Measurements from ENCODE around the gene CKAP2L.

Gene CKAP2L

DNA sequence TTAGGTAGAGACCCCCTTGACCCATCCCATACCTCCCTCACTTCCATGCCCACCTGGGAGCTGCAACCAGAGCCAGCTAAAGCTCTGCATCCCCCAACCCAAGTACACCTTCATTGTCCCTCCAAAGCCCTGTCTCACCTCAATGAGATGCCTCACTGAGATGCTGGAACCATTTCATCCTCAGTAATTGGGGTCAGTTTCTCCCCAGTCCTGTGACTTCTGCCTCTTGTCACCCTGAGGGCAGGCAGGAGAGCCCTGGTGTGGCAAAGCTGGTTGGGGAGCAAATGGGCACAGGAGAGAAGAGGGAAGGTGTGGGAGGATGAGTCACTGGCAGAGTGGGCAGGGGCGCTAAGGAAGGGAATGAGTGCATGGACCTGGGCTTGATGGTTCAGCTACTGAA, 71.5 kb downstream of the CKAP2L start:
- Histone ChIP-seq H3K9me3 (no peaks in the 10 kb centered on the region), H3K4me1 (ENCODE audit: control insufficient read depth in 1 of 2, insufficient read depth in 1 of 2, low read depth in 1 of 2, low read length in 1 of 2) (peaks cover 35 to 38% of the 10 kb centered on the region in 2 experiments), H3K36me3 (no peaks in the 10 kb centered on the region), H3K27ac (peak overlapping the region; percentile 83), H3K27me3 (no peaks in the 10 kb centered on the region), H3K4me3 (ENCODE audit: low read depth in 1 of 2, low read length in 1 of 2) (peak overlapping the region in 1 of 2 experiments; percentile 21)
- TF ChIP-seq, protein P1, sequence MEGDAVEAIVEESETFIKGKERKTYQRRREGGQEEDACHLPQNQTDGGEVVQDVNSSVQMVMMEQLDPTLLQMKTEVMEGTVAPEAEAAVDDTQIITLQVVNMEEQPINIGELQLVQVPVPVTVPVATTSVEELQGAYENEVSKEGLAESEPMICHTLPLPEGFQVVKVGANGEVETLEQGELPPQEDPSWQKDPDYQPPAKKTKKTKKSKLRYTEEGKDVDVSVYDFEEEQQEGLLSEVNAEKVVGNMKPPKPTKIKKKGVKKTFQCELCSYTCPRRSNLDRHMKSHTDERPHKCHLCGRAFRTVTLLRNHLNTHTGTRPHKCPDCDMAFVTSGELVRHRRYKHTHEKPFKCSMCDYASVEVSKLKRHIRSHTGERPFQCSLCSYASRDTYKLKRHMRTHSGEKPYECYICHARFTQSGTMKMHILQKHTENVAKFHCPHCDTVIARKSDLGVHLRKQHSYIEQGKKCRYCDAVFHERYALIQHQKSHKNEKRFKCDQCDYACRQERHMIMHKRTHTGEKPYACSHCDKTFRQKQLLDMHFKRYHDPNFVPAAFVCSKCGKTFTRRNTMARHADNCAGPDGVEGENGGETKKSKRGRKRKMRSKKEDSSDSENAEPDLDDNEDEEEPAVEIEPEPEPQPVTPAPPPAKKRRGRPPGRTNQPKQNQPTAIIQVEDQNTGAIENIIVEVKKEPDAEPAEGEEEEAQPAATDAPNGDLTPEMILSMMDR (IDR thresholded peaks at IDR 0.05), result no peak

DNA sequence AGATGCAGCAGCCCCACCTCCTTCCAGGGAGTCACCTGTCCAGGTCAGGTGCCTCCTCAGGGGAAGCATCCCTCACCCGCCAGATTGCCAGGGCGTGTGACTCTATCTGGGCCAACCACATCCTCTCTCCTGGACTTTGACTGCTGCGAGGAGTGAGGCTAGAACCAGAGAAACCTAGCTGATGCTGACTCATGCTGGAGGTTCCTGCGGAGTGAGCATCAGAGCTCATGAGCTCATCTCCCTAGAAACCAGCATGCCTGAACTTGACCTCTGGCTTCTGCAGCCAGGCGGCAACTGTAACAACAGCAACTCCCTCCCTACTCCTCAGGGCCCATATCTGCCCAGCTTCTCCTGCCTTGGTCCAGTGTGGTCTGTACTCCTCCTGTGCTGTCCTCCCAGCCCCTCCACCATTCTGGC, 71.9 kb downstream of the CKAP2L start:
- Histone ChIP-seq H3K4me3 (ENCODE audit: low read depth in 1 of 2, low read length in 1 of 2) (peak overlapping the region in 1 of 2 experiments; percentile 21), H3K36me3 (no peaks in the 10 kb centered on the region), H3K27me3 (no peaks in the 10 kb centered on the region), H3K27ac (peak overlapping the region; percentile 83), H3K4me1 (ENCODE audit: control insufficient read depth in 1 of 2, insufficient read depth in 1 of 2, low read depth in 1 of 2, low read length in 1 of 2) (peaks cover 35 to 38% of the 10 kb centered on the region in 2 experiments), H3K9me3 (no peaks in the 10 kb centered on the region)
- TF ChIP-seq, protein P1 (IDR thresholded peaks at IDR 0.05), result peak; percentile 48

DNA sequence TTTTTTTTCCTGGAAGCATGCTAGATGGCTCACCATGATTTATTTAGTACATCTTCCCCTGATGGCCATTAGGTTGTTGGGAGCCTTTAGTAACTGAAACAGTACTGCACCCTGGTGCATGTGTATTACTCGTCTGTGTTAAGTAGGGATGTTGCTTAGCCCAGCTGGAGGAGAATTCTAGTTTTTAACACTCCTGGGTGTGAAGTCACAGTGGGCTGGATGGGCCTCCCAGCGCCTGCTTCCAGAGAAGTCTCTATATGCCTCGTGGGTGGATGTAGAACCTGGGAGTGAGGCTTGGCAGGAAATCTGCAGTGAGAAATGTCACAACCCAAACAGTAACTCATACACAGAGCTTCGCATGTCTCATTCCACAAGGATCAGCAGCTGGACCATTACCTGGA, 72.5 kb downstream of the CKAP2L start:
- peak overlapping the region; percentile 83 for H3K27ac ChIP-seq

DNA sequence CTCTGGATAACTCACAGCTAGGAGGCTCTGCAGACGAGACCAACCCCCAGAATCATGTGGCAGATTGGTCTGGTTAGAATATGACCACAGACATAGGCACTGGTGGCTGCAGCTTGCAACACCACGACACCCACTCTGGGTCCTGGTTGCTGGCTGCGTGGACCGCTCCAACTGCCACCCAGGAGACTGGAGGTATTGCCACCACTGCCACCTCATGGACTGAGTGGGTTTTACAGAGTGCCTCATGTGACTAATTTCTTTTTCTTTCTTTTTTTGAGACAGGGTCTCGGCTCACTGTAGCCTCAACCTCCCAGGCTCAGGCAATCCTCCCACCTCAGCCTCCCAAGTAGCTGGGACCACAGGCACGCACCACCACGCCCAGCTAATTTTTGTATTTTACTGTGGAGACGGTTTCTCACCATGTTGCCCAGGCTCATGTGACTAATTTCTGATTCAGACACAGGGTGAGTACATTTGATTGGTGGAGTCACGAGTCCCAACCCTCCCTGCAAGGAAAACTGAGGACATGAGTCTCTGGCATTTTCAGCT, 73.5 kb downstream of the CKAP2L start:
- H3K4me3 ChIP-seq (ENCODE audit: low read depth in 1 of 2, low read length in 1 of 2), result peak overlapping the region; percentile 44 to 55
- H3K27ac ChIP-seq, result peak overlapping the region; percentile 83
- H3K36me3 ChIP-seq, result no peaks in the 10 kb centered on the region
- peaks cover 47 to 49% of the 10 kb centered on the region in 2 experiments for H3K4me1 ChIP-seq (ENCODE audit: control insufficient read depth in 1 of 2, insufficient read depth in 1 of 2, low read depth in 1 of 2, low read length in 1 of 2)
- H3K27me3 ChIP-seq, result no peaks in the 10 kb centered on the region
- TF ChIP-seq, protein P1 (IDR thresholded peaks at IDR 0.05), result peak; percentile 91
- H3K9me3 ChIP-seq, result no peaks in the 10 kb centered on the region

More for the DNA sequence above, 72.5 kb downstream of the CKAP2L start:
- no peaks in the 10 kb centered on the region for H3K9me3 ChIP-seq
- no peaks in the 10 kb centered on the region for H3K27me3 ChIP-seq
- H3K4me3 ChIP-seq (ENCODE audit: low read depth in 1 of 2, low read length in 1 of 2), result no peak overlapping the region
- TF ChIP-seq, protein P1 (IDR thresholded peaks at IDR 0.05), result no peak
- peaks cover 38 to 40% of the 10 kb centered on the region in 2 experiments for H3K4me1 ChIP-seq (ENCODE audit: control insufficient read depth in 1 of 2, insufficient read depth in 1 of 2, low read depth in 1 of 2, low read length in 1 of 2)
- H3K36me3 ChIP-seq, result no peaks in the 10 kb centered on the region

DNA sequence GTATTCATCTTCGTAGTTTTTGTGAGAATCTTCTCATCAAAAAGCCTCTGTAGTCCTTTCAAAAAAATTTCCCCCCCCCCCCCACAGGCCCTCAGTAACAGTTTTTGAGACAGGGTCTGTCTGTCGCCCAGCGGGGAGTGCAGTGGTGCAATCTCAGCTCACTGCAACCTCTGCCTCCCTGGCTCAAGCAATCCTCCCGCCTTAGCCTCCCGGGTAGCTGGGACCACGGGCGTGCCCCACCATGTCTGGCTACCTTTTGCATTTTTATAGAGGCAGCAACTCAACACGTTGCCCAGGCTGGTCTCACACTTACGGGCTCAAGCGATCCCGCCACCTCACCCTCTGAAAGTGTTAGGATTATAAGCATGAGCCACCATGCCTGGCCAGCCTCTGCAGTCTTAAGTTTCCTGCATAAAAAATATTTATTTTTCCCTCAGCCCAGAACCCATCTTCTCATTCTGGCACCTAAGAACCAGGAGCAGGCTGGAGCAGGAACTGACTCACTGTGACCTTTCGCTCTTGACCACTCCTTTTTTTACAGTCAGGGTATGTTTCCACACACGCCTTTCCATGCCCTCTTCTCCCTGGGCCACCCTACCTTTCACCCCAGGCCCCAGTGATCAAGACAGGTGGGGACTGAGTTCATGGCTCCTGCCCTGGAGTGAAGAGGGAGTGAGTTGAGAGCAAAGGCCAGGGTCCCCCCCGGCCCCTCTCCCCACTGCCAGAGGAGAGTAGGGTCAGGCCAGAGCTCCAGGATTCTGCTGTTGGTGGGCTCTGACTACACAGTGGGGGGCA, 76.1 kb downstream of the CKAP2L start:
- H3K4me1 ChIP-seq (ENCODE audit: control insufficient read depth in 1 of 2, insufficient read depth in 1 of 2, low read depth in 1 of 2, low read length in 1 of 2), result peaks cover 67 to 69% of the 10 kb centered on the region in 2 experiments
- H3K27me3 ChIP-seq, result no peaks in the 10 kb centered on the region
- no peaks in the 10 kb centered on the region for H3K9me3 ChIP-seq
- no peak overlapping the region for H3K4me3 ChIP-seq (ENCODE audit: low read depth in 1 of 2, low read length in 1 of 2)
- TF ChIP-seq, protein P1 (IDR thresholded peaks at IDR 0.05), result no peak
- no peaks in the 10 kb centered on the region for H3K36me3 ChIP-seq
- no peak overlapping the region for H3K27ac ChIP-seq

Measured in neutrophil (primary cell).